HG02588 (cell line): Measurements from ENCODE around the gene SEL1L.
"Not testable (repeated sequence)": the region's sequence is repeated elsewhere in the genome, so short reads cannot be mapped to it uniquely, and the experiment has no call there.

Source experiments
- ATAC-seq: cut with Tn5 transposase; IDR thresholded peaks from one replicate; pipeline ENCODE4 v1.9.1; 2021; ENCODE audit warnings: mild to moderate bottlenecking, moderate library complexity; ENCODE audit not compliant: unreplicated experiment

SEL1L gene

GRCh38 chr14:81533536-81534343 is at the start of gene SEL1L:
Gene SEL1L (minus strand): TSS chr14:81533853. CDS start chr14:81533744, 109 bp downstream.
- ATAC-seq, result peak; percentile 94

DNA sequence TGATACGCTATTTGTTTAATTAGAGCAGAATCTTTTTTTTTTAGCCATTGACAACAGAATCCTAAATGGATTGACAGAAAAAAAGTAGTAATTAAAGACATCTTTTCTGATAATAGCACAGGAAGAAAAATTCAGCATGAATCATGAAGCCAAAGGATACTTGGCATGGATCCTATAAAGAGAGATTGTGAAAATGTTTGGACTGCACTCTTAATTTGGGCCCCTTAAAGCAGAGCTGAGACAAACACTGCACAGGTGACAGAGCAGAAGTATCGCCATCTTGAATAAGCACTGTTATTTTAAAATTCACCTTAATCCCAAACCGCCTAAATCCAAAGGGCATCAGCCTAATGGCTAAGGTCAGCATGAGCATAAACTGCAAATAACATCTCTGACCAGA is 48.8 kb upstream of the SEL1L start:
- no peak for ATAC-seq

- no peak for ATAC-seq
Observed at GRCh38 chr14:81579115-81579514, 45.5 kb upstream of the SEL1L start.

DNA sequence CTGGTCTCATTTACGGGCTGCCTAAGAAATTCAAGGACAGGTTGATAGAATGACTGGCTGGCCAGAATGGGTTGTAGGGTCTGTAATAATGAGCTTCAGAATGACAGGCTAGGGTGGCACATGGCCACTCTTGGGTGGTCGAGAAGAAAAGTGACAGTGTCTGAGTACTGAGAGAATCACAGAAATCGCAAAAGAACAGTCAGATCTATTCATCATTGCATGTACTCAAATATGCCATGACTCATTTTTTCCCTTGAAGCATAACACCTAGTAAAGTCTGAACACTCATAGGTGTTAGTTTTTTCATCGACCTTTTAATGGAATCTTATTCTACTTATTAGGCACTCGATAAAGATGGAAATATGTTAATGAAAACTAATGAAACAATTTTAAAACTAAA is 37.8 kb upstream of the SEL1L start:
- no peak for ATAC-seq

GRCh38 chr14:81567302-81567701 is 33.6 kb upstream of the SEL1L start:
- ATAC-seq, result no peak

GRCh38 chr14:81565441-81566290 is 32.0 kb upstream of the SEL1L start:
- peak; percentile 47 for ATAC-seq

DNA sequence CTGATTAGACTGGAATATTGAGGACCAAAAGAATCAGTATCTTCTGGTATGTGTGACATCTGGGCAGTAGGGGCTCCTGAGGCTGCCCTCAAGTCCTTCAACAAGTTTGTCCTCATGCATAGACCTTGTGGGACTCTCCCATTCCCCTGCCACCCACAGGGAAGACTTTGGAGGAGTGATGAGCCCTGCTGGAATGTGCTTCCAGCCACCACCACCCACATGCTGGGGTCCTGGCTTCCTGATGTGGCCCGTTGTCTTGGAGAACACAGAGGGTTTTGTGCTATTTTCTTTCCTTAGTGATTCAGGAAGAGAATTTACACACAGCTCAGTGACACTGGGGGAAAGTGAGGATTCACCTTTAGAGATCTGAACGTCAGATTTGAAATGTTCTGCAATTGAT is 29.2 kb upstream of the SEL1L start:
- no peak for ATAC-seq

DNA sequence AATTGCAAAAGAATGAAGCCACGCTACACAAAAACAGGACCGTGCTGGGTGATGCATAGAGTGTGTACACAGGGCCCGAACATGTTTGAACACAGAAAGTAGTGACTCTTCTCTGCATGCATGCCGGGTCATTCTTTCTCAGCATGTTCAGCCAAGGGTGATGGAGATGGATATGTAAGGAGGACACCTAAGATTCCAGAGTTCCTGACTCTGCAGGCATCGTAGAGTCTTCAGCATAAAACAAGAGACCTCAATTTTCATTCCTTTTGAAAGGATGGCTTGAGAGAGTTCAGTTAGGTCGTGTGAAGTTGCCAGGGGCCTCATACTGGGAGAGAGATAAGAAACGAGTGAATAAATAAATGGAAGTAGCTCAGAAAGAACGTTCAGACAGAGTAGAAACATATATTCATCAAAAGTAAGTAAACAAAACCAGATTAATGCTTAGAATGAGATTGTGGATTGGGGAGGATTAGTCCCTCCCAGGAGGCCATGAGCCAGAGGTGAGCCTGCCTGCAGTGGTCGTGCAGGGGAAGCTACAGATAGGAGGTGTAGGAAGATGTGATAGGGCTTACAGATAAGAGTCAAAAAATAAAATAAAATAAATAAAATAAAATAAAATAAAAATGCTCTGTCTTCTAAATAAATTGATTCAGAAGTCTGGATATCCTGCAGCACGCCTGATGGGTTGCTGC is 27.6 kb upstream of the SEL1L start:
- no peak for ATAC-seq

GRCh38 chr14:81559385-81559784 is 25.7 kb upstream of the SEL1L start:
- no peak for ATAC-seq

DNA sequence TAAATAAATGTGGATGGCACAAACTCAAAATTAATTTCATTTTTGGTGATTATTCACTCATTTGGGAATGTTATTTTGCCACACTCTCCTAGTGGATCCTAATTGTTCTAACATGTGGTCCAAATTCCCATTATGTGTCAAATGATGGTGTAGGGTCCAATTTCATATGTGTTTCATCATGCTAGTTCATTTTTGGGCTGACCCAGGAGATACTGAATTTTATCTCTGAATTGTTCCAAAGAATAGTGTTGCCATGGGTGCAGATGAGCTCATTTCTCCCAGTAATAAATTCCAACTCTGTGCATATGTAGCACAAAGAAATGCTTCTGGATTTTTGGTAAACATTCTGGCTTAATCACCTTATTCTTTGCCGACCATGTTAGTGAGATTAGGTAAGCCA is 23.5 kb upstream of the SEL1L start:
- no peak for ATAC-seq

GRCh38 chr14:81555684-81556083 is 22.0 kb upstream of the SEL1L start:
- ATAC-seq, result no peak

- no peak for ATAC-seq
Observed at GRCh38 chr14:81555051-81555450, 21.4 kb upstream of the SEL1L start.

DNA sequence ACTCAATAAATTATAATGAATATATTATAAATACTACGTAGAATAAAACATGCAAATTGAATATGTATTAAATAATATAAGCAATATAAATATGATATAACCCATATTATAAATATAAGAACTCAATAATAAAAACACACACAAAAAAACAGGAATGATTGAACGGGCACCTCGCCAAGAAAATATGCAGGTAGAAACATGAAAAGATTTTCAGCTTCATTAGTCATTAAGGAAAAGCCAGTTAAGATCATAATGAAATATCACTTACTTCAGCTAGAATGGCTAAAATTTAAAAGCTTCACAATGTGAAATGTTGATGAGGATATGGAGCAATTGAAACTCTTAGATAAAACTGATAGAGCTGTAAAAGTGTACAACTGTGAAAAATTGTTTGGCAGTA is 17.8 kb upstream of the SEL1L start:
- no peak for ATAC-seq

GRCh38 chr14:81550001-81550637 is 16.5 kb upstream of the SEL1L start:
- ATAC-seq, result peak; percentile 91

DNA sequence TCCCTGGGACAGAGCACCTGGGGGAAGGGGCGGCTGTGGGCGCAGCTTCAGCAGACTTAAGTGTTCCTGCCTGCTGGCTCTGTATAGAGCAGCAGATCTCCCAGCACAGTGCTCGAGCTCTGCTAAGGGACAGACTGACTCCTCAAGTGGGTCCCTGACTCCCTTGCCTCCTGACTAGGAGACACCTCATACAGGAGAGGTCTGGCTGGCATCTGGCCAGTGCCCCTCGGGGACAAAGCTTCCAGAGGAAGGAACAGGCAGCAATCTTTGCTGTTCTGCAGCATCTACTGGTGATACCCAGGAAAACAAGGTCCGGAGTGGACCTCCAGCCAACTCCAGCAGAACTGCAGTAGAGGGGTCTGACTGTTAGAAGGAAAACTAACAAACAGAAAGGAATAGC is 7.6 kb upstream of the SEL1L start:
- ATAC-seq, result not testable (repeated sequence)

DNA sequence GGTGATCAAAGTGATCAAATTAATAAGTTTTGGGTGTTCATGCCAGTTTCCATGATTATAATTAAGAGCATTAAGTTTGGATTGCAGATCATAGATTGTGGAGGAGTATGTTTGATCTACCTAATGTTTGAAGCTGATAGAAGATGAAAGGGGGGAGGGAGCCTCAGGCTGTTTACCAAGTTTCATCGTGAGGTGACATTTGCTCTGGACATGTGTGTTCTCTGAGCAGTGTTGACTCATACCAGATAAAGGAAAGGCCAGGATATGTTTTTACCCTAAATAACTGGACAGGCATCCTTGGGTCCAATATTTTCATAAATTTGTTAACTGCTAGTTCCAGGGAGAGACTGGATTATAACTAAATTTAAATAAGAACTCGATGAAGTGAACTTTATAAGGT is 3.5 kb upstream of the SEL1L start:
- no peak for ATAC-seq

DNA sequence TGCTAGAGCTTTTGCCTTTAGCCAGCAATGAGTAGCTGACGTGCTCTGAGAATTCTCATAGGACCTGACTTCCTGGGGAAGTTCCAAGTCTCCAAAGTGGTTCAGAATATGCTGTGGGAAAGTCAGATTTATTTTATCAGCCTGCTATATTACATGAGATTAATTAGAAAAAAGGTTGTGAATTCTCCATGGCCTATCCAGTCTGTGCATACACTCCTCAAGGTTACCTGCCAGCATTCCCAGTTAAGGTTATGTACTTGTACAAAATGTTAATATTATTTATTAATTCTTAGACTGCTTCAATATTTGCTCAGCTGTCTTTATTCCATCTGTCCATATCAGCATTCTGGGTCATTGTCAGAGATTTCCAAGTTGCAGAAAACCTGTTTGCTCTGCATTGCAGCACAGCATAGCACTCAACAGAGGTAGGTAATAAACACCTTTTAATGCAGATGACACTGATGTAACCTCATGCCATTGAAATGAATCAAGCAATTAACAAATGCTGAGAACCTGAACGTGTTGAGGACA is 2.7 kb upstream of the SEL1L start:
- no peak for ATAC-seq

- no peak for ATAC-seq
Observed at GRCh38 chr14:81535396-81536164, 1.9 kb upstream of the SEL1L start.

- no peak for ATAC-seq
Observed at GRCh38 chr14:81534510-81535074, 939 bp upstream of the SEL1L start.

DNA sequence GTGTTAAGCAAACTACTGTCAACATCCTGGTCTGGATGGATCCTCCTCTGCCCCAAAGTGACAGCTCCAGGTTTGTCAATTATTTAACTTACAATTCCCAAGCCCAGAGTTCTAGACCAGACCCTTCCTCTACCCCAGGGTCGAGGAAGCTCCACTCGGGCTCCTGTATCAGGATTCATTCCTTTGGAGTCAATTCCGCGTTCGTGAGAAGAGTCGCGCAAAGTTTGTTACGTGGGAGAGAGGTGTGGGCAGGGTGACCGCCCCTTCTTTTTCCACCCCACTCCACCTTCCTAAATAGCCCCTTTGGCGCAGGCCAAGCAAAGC is 479 bp downstream of the SEL1L start:
- no peak for ATAC-seq
